ENCODE measurements around the gene CHRNA4. TPM values are rescaled to one million over a fixed set of nuclear protein-coding genes. Genes with fewer than 3 reads are reported as not detected.

CHRNA4 gene
- polyA plus RNA-seq, 1 donor = 0.45 TPM

GRCh38 chr20:63404129-63405085 is 43.3 kb upstream of the CHRNA4 start:
- no peaks in the 10 kb centered on the region for H3K36me3 ChIP-seq (ENCODE audit: control insufficient read depth, insufficient read depth, low read length)
- peak; percentile 19 to 45 for DNase-seq
- WGBS (ENCODE audit: insufficient coverage, low lambda C conversion rate) = 20% methylated on average over 1 of the region's 34 CpGs
- H3K27ac ChIP-seq (ENCODE audit: low read length) = no peak overlapping the region
- peaks cover 11% of the 10 kb centered on the region for H3K9me3 ChIP-seq (ENCODE audit: control insufficient read depth, low read depth, low read length)
- no peaks in the 10 kb centered on the region for H3K4me1 ChIP-seq (ENCODE audit: control insufficient read depth, insufficient read depth, low read length)
- no peaks in the 10 kb centered on the region for H3K27me3 ChIP-seq (ENCODE audit: control insufficient read depth, insufficient read depth, low read length)
- no peak overlapping the region for H3K4me3 ChIP-seq (ENCODE audit: low read length)

- no peak for DNase-seq
- H3K27ac ChIP-seq (ENCODE audit: low read length) = no peak overlapping the region
- H3K9me3 ChIP-seq (ENCODE audit: control insufficient read depth, low read depth, low read length) = peaks cover 4% of the 10 kb centered on the region
- no peaks in the 10 kb centered on the region for H3K36me3 ChIP-seq (ENCODE audit: control insufficient read depth, insufficient read depth, low read length)
- no peaks in the 10 kb centered on the region for H3K27me3 ChIP-seq (ENCODE audit: control insufficient read depth, insufficient read depth, low read length)
- H3K4me1 ChIP-seq (ENCODE audit: control insufficient read depth, insufficient read depth, low read length) = no peaks in the 10 kb centered on the region
- no peak overlapping the region for H3K4me3 ChIP-seq (ENCODE audit: low read length)
- WGBS (ENCODE audit: insufficient coverage, low lambda C conversion rate) = no CpG with 5 or more reads among the region's 19 CpGs
Observed at GRCh38 chr20:63403403-63404105, 42.4 kb upstream of the CHRNA4 start.

GRCh38 chr20:63402860-63403220 is 41.7 kb upstream of the CHRNA4 start:
- Histone ChIP-seq H3K4me3 (ENCODE audit: low read length) (no peak overlapping the region), H3K27me3 (ENCODE audit: control insufficient read depth, insufficient read depth, low read length) (no peaks in the 10 kb centered on the region), H3K9me3 (ENCODE audit: control insufficient read depth, low read depth, low read length) (no peaks in the 10 kb centered on the region), H3K27ac (ENCODE audit: low read length) (no peak overlapping the region), H3K36me3 (ENCODE audit: control insufficient read depth, insufficient read depth, low read length) (no peaks in the 10 kb centered on the region), H3K4me1 (ENCODE audit: control insufficient read depth, insufficient read depth, low read length) (no peaks in the 10 kb centered on the region)
- no CpG with 5 or more reads among the region's 9 CpGs for WGBS (ENCODE audit: insufficient coverage, low lambda C conversion rate)
- DNase-seq = no peak

- no peaks in the 10 kb centered on the region for H3K27me3 ChIP-seq (ENCODE audit: control insufficient read depth, insufficient read depth, low read length)
- DNase-seq = no peak
- H3K9me3 ChIP-seq (ENCODE audit: control insufficient read depth, low read depth, low read length) = no peaks in the 10 kb centered on the region
- no peaks in the 10 kb centered on the region for H3K36me3 ChIP-seq (ENCODE audit: control insufficient read depth, insufficient read depth, low read length)
- H3K27ac ChIP-seq (ENCODE audit: low read length) = no peak overlapping the region
- no CpG with 5 or more reads among the region's 24 CpGs for WGBS (ENCODE audit: insufficient coverage, low lambda C conversion rate)
- no peak overlapping the region for H3K4me3 ChIP-seq (ENCODE audit: low read length)
- H3K4me1 ChIP-seq (ENCODE audit: control insufficient read depth, insufficient read depth, low read length) = no peaks in the 10 kb centered on the region
Observed at GRCh38 chr20:63402181-63402859, 41.2 kb upstream of the CHRNA4 start.

- H3K27ac ChIP-seq (ENCODE audit: low read length) = no peak overlapping the region
- WGBS (ENCODE audit: insufficient coverage, low lambda C conversion rate) = no CpG with 5 or more reads among the region's 29 CpGs
- H3K4me3 ChIP-seq (ENCODE audit: low read length) = no peak overlapping the region
- H3K36me3 ChIP-seq (ENCODE audit: control insufficient read depth, insufficient read depth, low read length) = no peaks in the 10 kb centered on the region
- DNase-seq = no peak
- H3K4me1 ChIP-seq (ENCODE audit: control insufficient read depth, insufficient read depth, low read length) = no peaks in the 10 kb centered on the region
- H3K27me3 ChIP-seq (ENCODE audit: control insufficient read depth, insufficient read depth, low read length) = no peaks in the 10 kb centered on the region
- no peaks in the 10 kb centered on the region for H3K9me3 ChIP-seq (ENCODE audit: control insufficient read depth, low read depth, low read length)
Observed at GRCh38 chr20:63401384-63402110, 40.4 kb upstream of the CHRNA4 start.

GRCh38 chr20:63400486-63401210 is 39.5 kb upstream of the CHRNA4 start:
- Histone ChIP-seq H3K36me3 (ENCODE audit: control insufficient read depth, insufficient read depth, low read length) (no peaks in the 10 kb centered on the region), H3K27me3 (ENCODE audit: control insufficient read depth, insufficient read depth, low read length) (no peaks in the 10 kb centered on the region), H3K4me1 (ENCODE audit: control insufficient read depth, insufficient read depth, low read length) (no peaks in the 10 kb centered on the region), H3K4me3 (ENCODE audit: low read length) (no peak overlapping the region), H3K27ac (ENCODE audit: low read length) (no peak overlapping the region), H3K9me3 (ENCODE audit: control insufficient read depth, low read depth, low read length) (no peaks in the 10 kb centered on the region)
- DNase-seq = no peak
- WGBS (ENCODE audit: insufficient coverage, low lambda C conversion rate) = no CpG with 5 or more reads among the region's 44 CpGs

GRCh38 chr20:63399596-63400375 is 38.6 kb upstream of the CHRNA4 start:
- no peaks in the 10 kb centered on the region for H3K4me1 ChIP-seq (ENCODE audit: control insufficient read depth, insufficient read depth, low read length)
- DNase-seq = no peak
- WGBS (ENCODE audit: insufficient coverage, low lambda C conversion rate) = no CpG with 5 or more reads among the region's 41 CpGs
- H3K27me3 ChIP-seq (ENCODE audit: control insufficient read depth, insufficient read depth, low read length) = peaks cover under 1% of the 10 kb centered on the region
- no peaks in the 10 kb centered on the region for H3K36me3 ChIP-seq (ENCODE audit: control insufficient read depth, insufficient read depth, low read length)
- H3K9me3 ChIP-seq (ENCODE audit: control insufficient read depth, low read depth, low read length) = no peaks in the 10 kb centered on the region
- H3K27ac ChIP-seq (ENCODE audit: low read length) = no peak overlapping the region
- no peak overlapping the region for H3K4me3 ChIP-seq (ENCODE audit: low read length)

- no peak overlapping the region for H3K4me3 ChIP-seq (ENCODE audit: low read length)
- no CpG with 5 or more reads among the region's 27 CpGs for WGBS (ENCODE audit: insufficient coverage, low lambda C conversion rate)
- H3K27ac ChIP-seq (ENCODE audit: low read length) = no peak overlapping the region
- no peaks in the 10 kb centered on the region for H3K9me3 ChIP-seq (ENCODE audit: control insufficient read depth, low read depth, low read length)
- H3K4me1 ChIP-seq (ENCODE audit: control insufficient read depth, insufficient read depth, low read length) = no peaks in the 10 kb centered on the region
- H3K36me3 ChIP-seq (ENCODE audit: control insufficient read depth, insufficient read depth, low read length) = no peaks in the 10 kb centered on the region
- no peak for DNase-seq
- peaks cover 4% of the 10 kb centered on the region for H3K27me3 ChIP-seq (ENCODE audit: control insufficient read depth, insufficient read depth, low read length)
Observed at GRCh38 chr20:63398744-63399514, 37.8 kb upstream of the CHRNA4 start.

All from large intestine (tissue), 3 donors.